HepG2 (cell line): ENCODE results near the gene CHCHD3. TPM values are rescaled to one million over a fixed set of nuclear protein-coding genes. Genes with fewer than 3 reads are reported as not detected.

Experiments used
- AGO1 ChIP-seq: fragments of 200-400 bp; formaldehyde crosslinking; IDR thresholded peaks from 2 replicates; pipeline ENCODE4 v1.6.1; 2017; ENCODE audit warnings: mild to moderate bottlenecking, low read depth, low read length, moderate library complexity; ENCODE audit not compliant: poor library complexity, severe bottlenecking
- BCLAF1 ChIP-seq: fragments of 450-650 bp; IDR thresholded peaks from 2 replicates; pipeline ENCODE4 v1.6.1; 2017; ENCODE audit warnings: mild to moderate bottlenecking
- ELF1 ChIP-seq: sonication (generic); formaldehyde crosslinking; IDR thresholded peaks from 2 replicates; pipeline ENCODE4 v1.4.0; 2020; ENCODE audit warnings: missing genetic modification reagents
- KAT8 ChIP-seq: IDR thresholded peaks from 2 replicates; pipeline ENCODE4 v1.6.1; 2016; ENCODE audit warnings: missing genetic modification reagents, missing compliant biosample characterization
- MAFK ChIP-seq, 2 experiments: IDR thresholded peaks in 1 of 2; conservative IDR thresholded peaks in 1 of 2; 2 replicates each; pipeline ENCODE4 v1.6.1; 2011; ENCODE audit warnings: improper control_type of control experiment in 2 of 2, low read length in 2 of 2
- MTA3 ChIP-seq: sonication (generic); formaldehyde crosslinking; IDR thresholded peaks from 2 replicates; pipeline ENCODE4 v1.4.0; 2020; ENCODE audit warnings: missing genetic modification reagents
- NR2C2 ChIP-seq: sonication (generic); formaldehyde crosslinking; IDR thresholded peaks from 2 replicates; pipeline ENCODE4 v1.4.0; 2020; ENCODE audit warnings: missing genetic modification reagents, mild to moderate bottlenecking, moderate library complexity, borderline replicate concordance
- PHF21A ChIP-seq: sonication (generic); formaldehyde crosslinking; IDR thresholded peaks from 2 replicates; pipeline ENCODE4 v1.5.0; 2020; ENCODE audit warnings: mild to moderate bottlenecking, missing genetic modification reagents
- RFX1 ChIP-seq: fragments of 450-650 bp; IDR thresholded peaks from 2 replicates; pipeline ENCODE4 v1.6.1; 2017
- ZNF143 ChIP-seq: sonication (generic); formaldehyde crosslinking; IDR thresholded peaks from 2 replicates; pipeline ENCODE4 v1.4.0; 2020; ENCODE audit warnings: missing genetic modification reagents
- ZNF20 ChIP-seq: sonication (generic); formaldehyde crosslinking; IDR thresholded peaks from 2 replicates; pipeline ENCODE4 v1.4.0; 2020; ENCODE audit warnings: mild to moderate bottlenecking, moderate library complexity, missing genetic modification reagents
- ZNF761 ChIP-seq: sonication (generic); formaldehyde crosslinking; conservative IDR thresholded peaks from 2 replicates; pipeline ENCODE4 v1.4.0; 2020; ENCODE audit warnings: mild to moderate bottlenecking, missing genetic modification reagents
- ZSCAN12 ChIP-seq: sonication (generic); formaldehyde crosslinking; IDR thresholded peaks from 2 replicates; pipeline ENCODE4 v1.9.0; 2021; ENCODE audit warnings: mild to moderate bottlenecking, missing genetic modification reagents
- ZUFSP ChIP-seq: sonication (generic); formaldehyde crosslinking; IDR thresholded peaks from 2 replicates; pipeline ENCODE4 v1.9.0; 2021; ENCODE audit warnings: missing genetic modification reagents, mild to moderate bottlenecking, borderline replicate concordance
- polyA plus RNA-seq, 8 experiments: library from polyadenylated mRNA; depleted of rRNA in 3 of 8; stranded (reverse) in 7 of 8; unstranded in 1 of 8; fragments of >200 nt; fragmentation: Illumina TruSeq in 4 of 8; extraction: Trizol in 4 of 8; gene quantifications; 2 replicates each; pipeline versions ENCODE4 v1.2.1 to v1.2.3, GENCODE V29; 2011 to 2016; ENCODE audit warnings: low read depth in 4 of 8, missing spikeins in 1 of 8, mixed read lengths in 1 of 8; ENCODE audit not compliant: insufficient read depth in 1 of 8
- total RNA-seq, 5 experiments: library from RNA; depleted of rRNA; stranded (reverse); fragments of >200 nt; fragmentation: Illumina TruSeq; extraction: Trizol; gene quantifications; 2 replicates each; pipeline ENCODE4 v1.2.3, GENCODE V29; 2016; ENCODE audit warnings: low read depth in 1 of 5

Gene CHCHD3
- total and polyA plus RNA-seq, 2 of the 13 experiments (the other 11 are each of a cell fraction or from before 2014, with no cell fraction given): 32.7 to 86.8 TPM

GRCh38 chr7:133081599-133082389 lies at the start of gene CHCHD3 (continued):
- TF ChIP-seq BCLAF1 (no peak), NR2C2 (CRISPR knock-in tag) (peak; percentile 76), ZNF761 (CRISPR knock-in tag) (no peak), ZUFSP (CRISPR knock-in tag) (no peak), KAT8 (peak; percentile 92), MTA3 (CRISPR knock-in tag) (no peak), ZNF143 (CRISPR knock-in tag) (peak; percentile 98), PHF21A (CRISPR knock-in tag) (no peak), RFX1 (peak; percentile 98), MAFK (conservative IDR thresholded peaks at IDR 0.05 in 1 of 2, IDR thresholded peaks at IDR 0.05 in 1 of 2; ENCODE audit: low read length in 2 of 2) (no peak), ZSCAN12 (CRISPR knock-in tag) (no peak), ELF1 (CRISPR knock-in tag) (peak; percentile 75), ZNF20 (CRISPR knock-in tag) (no peak), AGO1 (no peak)
